ENCODE data around the gene ATP5PO. TPM values are rescaled to one million over a fixed set of nuclear protein-coding genes. Genes with fewer than 3 reads are reported as not detected.

The ATP5PO gene
- total RNA-seq, 5 donors from 2014 or later (not counting 1 experiment from before 2014, with no cell fraction given): 125 to 138 (median 137) TPM

DNA sequence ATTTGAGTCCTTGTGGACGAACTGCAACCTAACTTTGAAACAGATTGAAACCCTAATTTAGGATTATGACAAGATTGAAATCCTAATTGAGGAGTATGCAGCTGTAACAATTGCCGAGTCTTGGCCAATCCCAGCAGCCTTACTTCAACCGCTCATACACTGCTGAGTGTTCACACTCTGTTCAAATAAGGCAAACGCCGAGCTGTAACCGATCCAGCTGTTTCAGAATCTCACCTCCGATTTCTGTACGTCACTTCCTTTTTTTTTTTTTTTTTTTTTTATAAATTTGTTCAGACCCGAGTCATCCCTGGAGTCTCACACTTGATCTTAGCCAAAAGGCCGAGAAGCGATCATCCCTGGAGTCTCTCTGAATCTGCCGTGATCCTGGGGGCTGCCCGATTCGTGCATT, 22.3 kb upstream of the ATP5PO start:
- Histone ChIP-seq H3K4me3 (ENCODE audit: control insufficient read depth in 1 of 2, extremely low read depth in 1 of 2, low read length in 1 of 2) (no peak overlapping the region), H3K27ac (ENCODE audit: low read length) (peak overlapping the region; percentile 92), H3K4me1 (ENCODE audit: control insufficient read depth in 1 of 2, extremely low read depth in 1 of 2, insufficient read depth in 2 of 2, low read length in 2 of 2) (peaks cover 38 to 76% of the 10 kb centered on the region in 2 experiments), H3K27me3 (replicated peaks in 1 of 2; ENCODE audit: control insufficient read depth in 2 of 2, extremely low read depth in 1 of 2, insufficient read depth in 2 of 2, low read length in 1 of 2) (no peaks in the 10 kb centered on the region), H3K9me3 (no peaks in the 10 kb centered on the region), H3K36me3 (ENCODE audit: control insufficient read depth in 2 of 2, extremely low read depth in 1 of 2, insufficient read depth in 1 of 2, low read length in 1 of 2) (no peaks in the 10 kb centered on the region)
- ATAC-seq (replicated peaks in 1 of 4): peak in 1 of 4 experiments; percentile 39
- Mint-ChIP-seq H3K36me3 (peaks cover 42% of the 10 kb centered on the region), H3K9me3 (no peaks in the 10 kb centered on the region), H3K4me1 (peaks cover 75 to 79% (median 79%) of the 10 kb centered on the region in 3 donors), H3K27ac (peak overlapping the region; percentile 98 to 100), H3K27me3 (no peaks in the 10 kb centered on the region), H3K4me3 (peak overlapping the region in 1 of 3 donors; percentile 99)
- ChIA-PET POLR2A (interaction anchor here (0.6 to 4.3 kb wide), 6 partner anchors 10 to 186 kb away, joined by 4 to 69 read pairs (median 5); no protein-coding TSS in a partner anchor), CTCF (interaction anchor here in 1 of 2 donors (0.6 to 3.6 kb wide), 6 partner anchors 10 to 693 kb away, joined by 3 to 41 read pairs (median 6); no protein-coding TSS in a partner anchor)
- DNase-seq: peak in 25 of 35 experiments; percentile 26 to 77 (median 45)
- WGBS (ENCODE audit: insufficient coverage): 0% methylated on average over 1 of the region's 14 CpGs

GRCh38 chr21:33937146-33937545, 21.5 kb upstream of the ATP5PO start:
- peak overlapping the region; percentile 97 to 99 (median 99) for H3K4me3 Mint-ChIP-seq
- Histone ChIP-seq H3K27me3 (replicated peaks in 1 of 2; ENCODE audit: control insufficient read depth in 2 of 2, extremely low read depth in 1 of 2, insufficient read depth in 2 of 2, low read length in 1 of 2) (no peaks in the 10 kb centered on the region), H3K36me3 (ENCODE audit: control insufficient read depth in 2 of 2, extremely low read depth in 1 of 2, insufficient read depth in 1 of 2, low read length in 1 of 2) (no peaks in the 10 kb centered on the region), H3K9me3 (no peaks in the 10 kb centered on the region), H3K4me1 (ENCODE audit: control insufficient read depth in 1 of 2, extremely low read depth in 1 of 2, insufficient read depth in 2 of 2, low read length in 2 of 2) (peaks cover 45 to 80% of the 10 kb centered on the region in 2 experiments), H3K4me3 (ENCODE audit: control insufficient read depth in 1 of 2, extremely low read depth in 1 of 2, low read length in 1 of 2) (peak overlapping the region in 1 of 2 donors; percentile 24), H3K27ac (ENCODE audit: low read length) (peak overlapping the region; percentile 92)
- H3K27ac Mint-ChIP-seq: peak overlapping the region; percentile 98 to 100
- ChIA-PET CTCF (interaction anchor here (0.6 to 3.6 kb wide), 6 partner anchors 8 to 720 kb away, joined by 3 to 41 read pairs (median 5); no protein-coding TSS in a partner anchor), POLR2A (interaction anchor here (0.5 to 4.3 kb wide), 3 partner anchors 9 to 11 kb away, joined by 5 to 69 read pairs (median 9); no protein-coding TSS in a partner anchor)
- H3K36me3 Mint-ChIP-seq: peaks cover 38% of the 10 kb centered on the region
- WGBS (ENCODE audit: insufficient coverage): 56% methylated on average over 3 of the region's 4 CpGs
- peak; percentile 12 to 26 (median 20) for ATAC-seq (replicated peaks in 1 of 4)
- no peaks in the 10 kb centered on the region for H3K9me3 Mint-ChIP-seq
- peak in 2 of 35 experiments; percentile 20 to 41 for DNase-seq
- H3K4me1 Mint-ChIP-seq: peaks cover 79 to 82% (median 81%) of the 10 kb centered on the region in 3 donors
- H3K27me3 Mint-ChIP-seq: no peaks in the 10 kb centered on the region

- peaks cover 43% of the 10 kb centered on the region for H3K36me3 Mint-ChIP-seq
- peak overlapping the region; percentile 92 for H3K27ac ChIP-seq (ENCODE audit: low read length)
- H3K27ac Mint-ChIP-seq: peak overlapping the region; percentile 98 to 100
These were observed 20.9 kb upstream of the ATP5PO start for GRCh38 chr21:33936301-33937038.

GRCh38 chr21:33932731-33933130, 17.1 kb upstream of the ATP5PO start:
- peaks cover 51 to 57% (median 53%) of the 10 kb centered on the region in 3 donors for H3K4me1 Mint-ChIP-seq
- ChIA-PET POLR2A (interaction anchor here (0.7 to 2.8 kb wide), 7 partner anchors 13 to 163 kb away, joined by 3 to 21 read pairs (median 4); no protein-coding TSS in a partner anchor), CTCF (interaction anchor here (1.0 to 4.0 kb wide), 5 partner anchors 9 to 17 kb away, joined by 4 to 43 read pairs (median 5); no protein-coding TSS in a partner anchor)
- no peaks in the 10 kb centered on the region for H3K9me3 ChIP-seq
- H3K27me3 ChIP-seq (replicated peaks in 1 of 2; ENCODE audit: control insufficient read depth in 2 of 2, extremely low read depth in 1 of 2, insufficient read depth in 2 of 2, low read length in 1 of 2): no peaks in the 10 kb centered on the region
- peaks cover 45 to 51% of the 10 kb centered on the region in 2 experiments for H3K4me1 ChIP-seq (ENCODE audit: control insufficient read depth in 1 of 2, extremely low read depth in 1 of 2, insufficient read depth in 2 of 2, low read length in 2 of 2)
- 0% methylated on average over 1 of the region's 5 CpGs for WGBS (ENCODE audit: insufficient coverage)
- peak overlapping the region; percentile 97 to 99 (median 99) for H3K4me3 Mint-ChIP-seq
- H3K27ac ChIP-seq (ENCODE audit: low read length): peak overlapping the region; percentile 92
- peak overlapping the region; percentile 98 to 100 for H3K27ac Mint-ChIP-seq
- no peaks in the 10 kb centered on the region for H3K9me3 Mint-ChIP-seq
- H3K27me3 Mint-ChIP-seq: no peaks in the 10 kb centered on the region
- no peak for ATAC-seq (replicated peaks in 1 of 4)
- H3K4me3 ChIP-seq (ENCODE audit: control insufficient read depth in 1 of 2, extremely low read depth in 1 of 2, low read length in 1 of 2): peak overlapping the region; percentile 52 to 91
- DNase-seq: no peak
- no peaks in the 10 kb centered on the region for H3K36me3 ChIP-seq (ENCODE audit: control insufficient read depth in 2 of 2, extremely low read depth in 1 of 2, insufficient read depth in 1 of 2, low read length in 1 of 2)
- H3K36me3 Mint-ChIP-seq: peaks cover 19% of the 10 kb centered on the region

More at GRCh38 chr21:33936301-33937038, 20.9 kb upstream of the ATP5PO start:
- no peaks in the 10 kb centered on the region for H3K9me3 Mint-ChIP-seq
- no peaks in the 10 kb centered on the region for H3K36me3 ChIP-seq (ENCODE audit: control insufficient read depth in 2 of 2, extremely low read depth in 1 of 2, insufficient read depth in 1 of 2, low read length in 1 of 2)
- DNase-seq (peak in 34 of 35 experiments; percentile 46 to 83 (median 70)), ATAC-seq (replicated peaks in 1 of 4) (peak; percentile 81 to 92 (median 88))
- ChIA-PET POLR2A (interaction anchor here (0.5 to 4.3 kb wide), 5 partner anchors 9 to 81 kb away, joined by 3 to 69 read pairs (median 9); no protein-coding TSS in a partner anchor), CTCF (interaction anchor here (0.6 to 3.6 kb wide), 7 partner anchors 9 to 719 kb away, joined by 3 to 41 read pairs (median 4); no protein-coding TSS in a partner anchor)
- H3K4me3 ChIP-seq (ENCODE audit: control insufficient read depth in 1 of 2, extremely low read depth in 1 of 2, low read length in 1 of 2): peak overlapping the region; percentile 24 to 44
- no peaks in the 10 kb centered on the region for H3K27me3 Mint-ChIP-seq
- H3K4me1 ChIP-seq (ENCODE audit: control insufficient read depth in 1 of 2, extremely low read depth in 1 of 2, insufficient read depth in 2 of 2, low read length in 2 of 2): peaks cover 47 to 80% of the 10 kb centered on the region in 2 experiments
- no peaks in the 10 kb centered on the region for H3K9me3 ChIP-seq
- 13% methylated on average over 1 of the region's 4 CpGs for WGBS (ENCODE audit: insufficient coverage)
- no peaks in the 10 kb centered on the region for H3K27me3 ChIP-seq (replicated peaks in 1 of 2; ENCODE audit: control insufficient read depth in 2 of 2, extremely low read depth in 1 of 2, insufficient read depth in 2 of 2, low read length in 1 of 2)
- H3K4me3 Mint-ChIP-seq: peak overlapping the region; percentile 97 to 99 (median 99)
- H3K4me1 Mint-ChIP-seq: peaks cover 83 to 86% (median 85%) of the 10 kb centered on the region in 3 donors

DNA sequence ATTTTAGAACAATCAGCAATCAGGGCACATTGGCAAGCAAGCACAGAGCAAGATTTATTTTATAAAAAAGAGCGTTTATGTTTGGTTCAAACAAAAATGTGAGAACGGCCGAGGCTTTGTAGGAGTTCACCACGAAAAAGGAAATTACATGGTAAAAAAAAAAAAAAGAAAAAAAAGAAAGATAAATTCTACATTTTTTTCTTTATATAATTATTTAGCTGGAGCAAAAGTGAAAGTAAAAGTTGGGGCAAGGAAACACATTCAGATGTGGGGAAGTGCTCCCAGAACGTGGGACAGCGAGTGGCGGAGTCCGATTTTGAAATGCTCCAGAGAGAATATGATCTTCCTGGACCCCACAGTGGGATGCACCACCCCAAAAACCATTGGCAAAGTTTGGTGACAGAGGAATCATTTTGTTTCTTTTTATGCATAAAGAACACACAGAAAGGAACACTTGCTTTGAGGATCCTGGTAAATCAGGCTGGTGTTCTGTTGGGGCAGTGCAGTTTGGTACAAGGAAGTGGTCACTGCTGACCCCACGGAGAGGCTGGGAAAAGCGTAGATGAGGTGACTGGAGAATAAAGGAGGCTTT, 16.3 kb upstream of the ATP5PO start:
- WGBS (ENCODE audit: insufficient coverage): 0% methylated on average over 6 of the region's 10 CpGs
- Mint-ChIP-seq H3K27me3 (no peaks in the 10 kb centered on the region), H3K27ac (peak overlapping the region; percentile 98 to 100), H3K36me3 (peaks cover 19% of the 10 kb centered on the region), H3K4me1 (peaks cover 42 to 49% (median 45%) of the 10 kb centered on the region in 3 donors), H3K9me3 (no peaks in the 10 kb centered on the region), H3K4me3 (peak overlapping the region; percentile 97 to 99 (median 99))
- H3K4me3 ChIP-seq (ENCODE audit: control insufficient read depth in 1 of 2, extremely low read depth in 1 of 2, low read length in 1 of 2): peak overlapping the region; percentile 52 to 91
- ATAC-seq (replicated peaks in 1 of 4): peak in 1 of 4 experiments; percentile 32
- H3K36me3 ChIP-seq (ENCODE audit: control insufficient read depth in 2 of 2, extremely low read depth in 1 of 2, insufficient read depth in 1 of 2, low read length in 1 of 2): no peaks in the 10 kb centered on the region
- CTCF ChIA-PET: interaction anchor here (0.6 to 4.0 kb wide), 6 partner anchors 8 to 416 kb away, joined by 3 to 43 read pairs (median 4); no protein-coding TSS in a partner anchor
- POLR2A ChIA-PET: interaction anchor here (0.6 to 1.5 kb wide), 11 partner anchors 9 to 684 kb away, joined by 3 to 56 read pairs (median 4); no protein-coding TSS in a partner anchor
- no peaks in the 10 kb centered on the region for H3K9me3 ChIP-seq
- peak overlapping the region; percentile 92 for H3K27ac ChIP-seq (ENCODE audit: low read length)
- DNase-seq: peak in 4 of 35 experiments; percentile 12 to 28 (median 20)
- H3K4me1 ChIP-seq (ENCODE audit: control insufficient read depth in 1 of 2, extremely low read depth in 1 of 2, insufficient read depth in 2 of 2, low read length in 2 of 2): peaks cover 38 to 43% of the 10 kb centered on the region in 2 experiments
- no peaks in the 10 kb centered on the region for H3K27me3 ChIP-seq (replicated peaks in 1 of 2; ENCODE audit: control insufficient read depth in 2 of 2, extremely low read depth in 1 of 2, insufficient read depth in 2 of 2, low read length in 1 of 2)

Data from T-cell (primary cell).